WI38 (cell line): ENCODE results near the gene TRAPPC3L.
A peak's percentile ranks its signal among the peaks of the same experiment; 100 is the strongest.

Experiments used
- H3K4me3 ChIP-seq: 2 replicates; pipeline ENCODE4 v1.5.1; 2011; ENCODE audit warnings: low read depth, mild to moderate bottlenecking, control low read depth, low read length
- TF ChIP-seq, protein P1 (sequence below): IDR thresholded peaks from 2 replicates; pipeline ENCODE4 v1.5.1; 2012; ENCODE audit warnings: low read depth, mild to moderate bottlenecking, control low read depth, low read length

The TRAPPC3L gene

GRCh38 chr6:116568111-116568510 lies 22.6 kb upstream of the TRAPPC3L start:
- no peak overlapping the region for H3K4me3 ChIP-seq
- TF ChIP-seq, protein P1, sequence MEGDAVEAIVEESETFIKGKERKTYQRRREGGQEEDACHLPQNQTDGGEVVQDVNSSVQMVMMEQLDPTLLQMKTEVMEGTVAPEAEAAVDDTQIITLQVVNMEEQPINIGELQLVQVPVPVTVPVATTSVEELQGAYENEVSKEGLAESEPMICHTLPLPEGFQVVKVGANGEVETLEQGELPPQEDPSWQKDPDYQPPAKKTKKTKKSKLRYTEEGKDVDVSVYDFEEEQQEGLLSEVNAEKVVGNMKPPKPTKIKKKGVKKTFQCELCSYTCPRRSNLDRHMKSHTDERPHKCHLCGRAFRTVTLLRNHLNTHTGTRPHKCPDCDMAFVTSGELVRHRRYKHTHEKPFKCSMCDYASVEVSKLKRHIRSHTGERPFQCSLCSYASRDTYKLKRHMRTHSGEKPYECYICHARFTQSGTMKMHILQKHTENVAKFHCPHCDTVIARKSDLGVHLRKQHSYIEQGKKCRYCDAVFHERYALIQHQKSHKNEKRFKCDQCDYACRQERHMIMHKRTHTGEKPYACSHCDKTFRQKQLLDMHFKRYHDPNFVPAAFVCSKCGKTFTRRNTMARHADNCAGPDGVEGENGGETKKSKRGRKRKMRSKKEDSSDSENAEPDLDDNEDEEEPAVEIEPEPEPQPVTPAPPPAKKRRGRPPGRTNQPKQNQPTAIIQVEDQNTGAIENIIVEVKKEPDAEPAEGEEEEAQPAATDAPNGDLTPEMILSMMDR: no peak

GRCh38 chr6:116564921-116565872 lies 19.7 kb upstream of the TRAPPC3L start:
- no peak overlapping the region for H3K4me3 ChIP-seq
- TF ChIP-seq, protein P1: no peak

DNA sequence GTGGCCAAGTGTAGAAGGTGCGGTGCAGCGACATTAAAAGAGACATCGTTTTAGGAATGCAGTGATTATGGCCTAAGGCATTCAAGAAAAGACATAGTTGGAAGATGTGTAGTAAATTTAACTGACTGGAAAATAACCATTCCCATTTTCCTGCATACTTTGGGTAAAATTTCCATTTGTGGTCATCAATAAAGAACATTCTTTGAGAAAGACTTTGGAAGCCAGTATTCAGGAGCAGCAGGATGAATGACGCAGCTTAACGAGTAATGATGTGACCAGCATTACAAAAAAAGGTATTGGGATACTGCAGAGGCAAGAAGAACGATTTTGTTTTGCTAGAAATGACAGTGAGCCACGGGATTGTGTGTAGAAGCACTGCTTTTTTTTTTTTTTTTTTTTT lies 18.8 kb upstream of the TRAPPC3L start:
- H3K4me3 ChIP-seq: no peak overlapping the region
- TF ChIP-seq, protein P1: no peak

DNA sequence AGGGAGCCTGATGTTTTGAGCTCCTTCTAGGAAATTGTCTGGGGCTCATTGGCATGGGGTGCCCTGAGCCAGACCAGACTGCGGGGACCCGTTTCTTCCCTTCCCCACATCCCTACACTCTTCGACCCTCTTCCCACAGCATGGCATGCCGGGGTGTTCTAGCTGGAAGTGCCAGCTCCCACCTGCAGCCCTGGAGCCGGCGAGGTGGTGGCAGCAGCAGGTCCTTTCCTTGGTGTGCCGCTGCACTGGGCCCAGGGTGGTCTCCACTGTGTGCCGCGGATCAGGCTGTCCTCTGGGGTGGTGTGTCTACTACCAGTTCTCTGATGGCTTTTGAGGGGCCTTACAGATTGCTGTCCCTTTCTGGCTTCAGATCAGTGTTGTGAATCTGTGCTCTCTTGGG lies 18.3 kb upstream of the TRAPPC3L start:
- no peak overlapping the region for H3K4me3 ChIP-seq
- TF ChIP-seq, protein P1: no peak

GRCh38 chr6:116562614-116563013 lies 17.1 kb upstream of the TRAPPC3L start:
- TF ChIP-seq, protein P1: no peak
- H3K4me3 ChIP-seq: no peak overlapping the region

DNA sequence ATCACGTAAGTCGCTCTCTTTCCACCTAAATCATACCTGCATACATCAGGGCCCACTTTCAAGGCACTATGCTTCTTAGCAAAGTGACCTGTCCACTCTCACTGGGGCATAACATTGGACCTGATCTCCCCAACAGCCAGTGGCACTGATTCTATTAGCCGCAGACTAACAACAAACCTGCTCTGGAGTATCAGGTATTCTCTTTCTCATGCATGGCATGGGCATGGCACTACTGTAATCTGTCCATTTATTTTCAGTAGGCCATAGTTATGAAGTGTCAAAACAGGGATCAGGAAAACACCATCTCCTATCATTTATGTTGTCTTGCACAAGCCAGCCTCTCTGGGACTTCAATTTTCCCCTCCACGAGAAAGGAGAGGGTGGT lies 16.5 kb upstream of the TRAPPC3L start:
- TF ChIP-seq, protein P1: no peak
- H3K4me3 ChIP-seq: no peak overlapping the region

GRCh38 chr6:116561377-116562018 lies 16.0 kb upstream of the TRAPPC3L start:
- TF ChIP-seq, protein P1: peak; percentile 61; the same call in 1 of the 2 replicates
- H3K4me3 ChIP-seq: no peak overlapping the region
